A549 treated with Hydrocortisone at 1 μM for 4 hours (cell line): ENCODE results near the gene FRYL. TPM values are rescaled to one million over a fixed set of nuclear protein-coding genes. Genes with fewer than 3 reads are reported as not detected.

Experiments
- total RNA-seq: library from RNA; stranded (reverse); fragments of 200-300 nt; extraction: Qiagen RNA extraction; gene quantifications from 5 replicates; pipeline ENCODE4 v1.2.3, GENCODE V29; 2022

The FRYL gene
- total RNA-seq, result 7.7 to 12.6 TPM (median 9.4 TPM) in 5 replicates

GRCh38 chr4:48779998-48780864 lies at the start of gene FRYL:
FRYL (minus strand) TSS chr4:48780279; CDS start chr4:48634410, 145,869 bp downstream.

GRCh38 chr4:48490012-48490679 lies 289.9 kb downstream of the FRYL start, which contains the start of gene ZAR1:
ZAR1 (plus strand) TSS chr4:48490252; CDS start chr4:48490292, 40 bp downstream.

GRCh38 chr4:48483006-48483776 lies 296.9 kb downstream of the FRYL start, which contains the start of gene SLC10A4:
SLC10A4 (plus strand) TSS chr4:48483343; CDS start chr4:48483562, 219 bp downstream.

Other genes with a start within 250 kb of the FRYL start
- gene OCIAD1, start 50.8 kb upstream of the FRYL start, total RNA-seq, result 124 to 198 TPM (median 131 TPM) in 5 replicates
- 98.4 to 126 TPM (median 105 TPM) in 5 replicates for gene OCIAD2, start 126.5 kb upstream of the FRYL start, total RNA-seq
- gene CWH43, start 206.0 kb upstream of the FRYL start, total RNA-seq, result not detected in 5 replicates